ENCODE results near the gene KRTAP9-6. TPM values are rescaled to one million over a fixed set of nuclear protein-coding genes. Genes with fewer than 3 reads are reported as not detected.

The KRTAP9-6 gene
- total and polyA plus RNA-seq, 7 donors, result not detected

- no peak for TF ChIP-seq CTCF (IDR thresholded peaks at IDR 0.05)
- WGBS, 3 donors, result 74 to 86% (median 84%) methylated on average over 3 of the region's 3 CpGs
- intact Hi-C loops (cut with DNase I), result no loop called here
- Histone ChIP-seq H3K36me3 (ENCODE audit: insufficient read depth in 1 of 2, low read depth in 1 of 2) (no peaks in the 10 kb centered on the region), H3K27me3 (ENCODE audit: insufficient read depth in 3 of 3, low read length in 2 of 3) (peaks cover 0 to 19% (median 4%) of the 10 kb centered on the region in 3 donors), H3K4me3 (no peak overlapping the region), H3K27ac (no peak overlapping the region), H3K4me1 (no peaks in the 10 kb centered on the region), H3K9me3 (no peaks in the 10 kb centered on the region)
- ATAC-seq, result no peak
- no peak for DNase-seq
Measured at GRCh38 chr17:41278176-41278955, 13.2 kb downstream of the KRTAP9-6 start.

GRCh38 chr17:41284043-41284442 lies 18.9 kb downstream of the KRTAP9-6 start:
- Histone ChIP-seq H3K36me3 (ENCODE audit: insufficient read depth in 1 of 2, low read depth in 1 of 2) (no peaks in the 10 kb centered on the region), H3K4me3 (no peak overlapping the region), H3K9me3 (no peaks in the 10 kb centered on the region), H3K27me3 (ENCODE audit: insufficient read depth in 3 of 3, low read length in 2 of 3) (peaks cover 2 to 17% (median 4%) of the 10 kb centered on the region in 3 donors), H3K27ac (no peak overlapping the region), H3K4me1 (no peaks in the 10 kb centered on the region)
- no peak for ATAC-seq
- no peak for DNase-seq
- 62 to 67% (median 64%) methylated on average over 3 of the region's 3 CpGs for WGBS, 3 donors
- no peak for TF ChIP-seq CTCF (IDR thresholded peaks at IDR 0.05)
- intact Hi-C loops (cut with DNase I), result no loop called here

- intact Hi-C loops (cut with DNase I), result no loop called here
- Histone ChIP-seq H3K36me3 (ENCODE audit: insufficient read depth in 1 of 2, low read depth in 1 of 2) (no peaks in the 10 kb centered on the region), H3K4me3 (no peak overlapping the region), H3K27ac (no peak overlapping the region), H3K4me1 (no peaks in the 10 kb centered on the region), H3K27me3 (ENCODE audit: insufficient read depth in 3 of 3, low read length in 2 of 3) (peaks cover 2 to 17% (median 4%) of the 10 kb centered on the region in 3 donors), H3K9me3 (no peaks in the 10 kb centered on the region)
- TF ChIP-seq CTCF (IDR thresholded peaks at IDR 0.05), result no peak
- DNase-seq, result no peak
- ATAC-seq, result no peak
- WGBS, 3 donors, result 35 to 45% (median 38%) methylated on average over 2 of the region's 2 CpGs
Measured at GRCh38 chr17:41284546-41284945, 19.4 kb downstream of the KRTAP9-6 start.

DNA sequence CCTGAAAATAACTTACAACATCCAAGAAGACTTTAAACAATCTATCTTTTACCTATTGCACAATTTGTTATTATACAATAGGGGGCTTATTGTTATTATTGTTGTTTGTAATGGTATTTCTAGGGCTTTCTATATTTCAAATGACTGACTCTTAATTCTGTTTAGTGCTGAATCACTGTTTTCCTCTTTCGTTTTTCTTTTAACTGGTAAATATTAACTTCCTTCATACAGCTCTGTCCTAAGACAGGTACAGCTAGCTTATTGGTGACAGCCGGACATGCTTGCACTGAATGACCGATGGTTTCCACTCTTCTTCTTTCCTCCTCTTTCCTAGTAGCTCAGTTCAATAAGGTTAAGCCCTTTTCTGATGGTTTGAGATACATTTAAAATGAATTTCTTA lies 21.9 kb downstream of the KRTAP9-6 start:
- H3K9me3 ChIP-seq, result no peaks in the 10 kb centered on the region
- TF ChIP-seq CTCF (IDR thresholded peaks at IDR 0.05), result no peak
- H3K27ac ChIP-seq, result no peak overlapping the region
- peaks cover 0 to 16% (median 2%) of the 10 kb centered on the region in 3 donors for H3K27me3 ChIP-seq (ENCODE audit: insufficient read depth in 3 of 3, low read length in 2 of 3)
- no peak for ATAC-seq
- no peak for DNase-seq
- H3K4me1 ChIP-seq, result no peaks in the 10 kb centered on the region
- intact Hi-C loops (cut with DNase I), result no loop called here
- H3K36me3 ChIP-seq (ENCODE audit: insufficient read depth in 1 of 2, low read depth in 1 of 2), result no peaks in the 10 kb centered on the region
- 83 to 88% (median 83%) methylated on average over 3 of the region's 3 CpGs for WGBS, 3 donors
- no peak overlapping the region for H3K4me3 ChIP-seq

DNA sequence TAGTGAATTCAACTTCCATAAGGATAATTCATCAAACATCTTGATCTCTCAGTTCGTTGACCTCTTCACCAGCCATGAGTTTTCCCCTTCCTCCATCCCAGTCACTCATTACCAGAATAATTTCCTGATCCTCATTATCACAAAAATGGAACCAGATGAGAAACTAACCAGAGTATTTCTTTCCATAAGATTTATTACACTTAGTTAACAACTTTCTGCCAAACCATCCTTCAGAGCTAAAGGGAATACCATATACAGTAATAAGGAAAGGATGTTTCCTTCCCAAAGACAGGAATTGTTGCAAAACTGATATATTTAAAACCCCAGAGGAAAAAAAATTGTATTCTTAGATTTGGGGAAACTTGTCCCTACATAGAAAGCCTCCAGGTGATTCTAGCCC lies 28.8 kb downstream of the KRTAP9-6 start:
- DNase-seq (no peak), ATAC-seq (no peak)
- Histone ChIP-seq H3K4me3 (no peak overlapping the region), H3K4me1 (no peaks in the 10 kb centered on the region), H3K27ac (no peak overlapping the region), H3K36me3 (ENCODE audit: insufficient read depth in 1 of 2, low read depth in 1 of 2) (no peaks in the 10 kb centered on the region), H3K27me3 (ENCODE audit: insufficient read depth in 3 of 3, low read length in 2 of 3) (peaks cover 0 to 8% (median 2%) of the 10 kb centered on the region in 3 donors), H3K9me3 (no peaks in the 10 kb centered on the region)
- no peak for TF ChIP-seq CTCF (IDR thresholded peaks at IDR 0.05)
- 56 to 79% (median 61%) methylated on average over 1 of the region's 1 CpG for WGBS, 3 donors
- intact Hi-C loops (cut with DNase I), result no loop called here
